GM12878 (cell line): ENCODE data around the gene ID4. TPM values are rescaled to one million over a fixed set of nuclear protein-coding genes. Genes with fewer than 3 reads are reported as not detected.

Experiments used
- ATAC-seq: fragments of 200-7000 bp; cut with Tn5 transposase; 3 replicates; pipeline ENCODE4 v1.9.1; 2020; ENCODE audit warnings: mild to moderate bottlenecking, moderate library complexity
- BruUV-seq: library from RNA; stranded (reverse); fragments of 400-500 nt; replicated peaks from 2 replicates; lab custom pipeline; 2021; lab: Mats Ljungman, UMichigan
- CTCF ChIA-PET: fragments of 300-600 bp; sonication (Branson Sonifier 250); formaldehyde crosslinking; extraction: SDS; loops from one replicate; lab custom pipeline; 2021; ENCODE audit warnings: inconsistent platforms; lab: Yijun Ruan, JAX
- POLR2A ChIA-PET: fragments of 350-600 bp; formaldehyde crosslinking; extraction: SDS; loops from one replicate; lab custom pipeline; 2021; ENCODE audit warnings: inconsistent platforms; lab: Charles Lee
- RAD21 ChIA-PET: fragments of 300-600 bp; sonication (Branson Sonifier 250); formaldehyde crosslinking; loops from one replicate; lab custom pipeline; 2023; ENCODE audit warnings: antibody characterized with exemption; ENCODE audit not compliant: unreplicated experiment; lab: Charles Lee
- SMC1A ChIA-PET: fragments of 300-600 bp; sonication (Branson Sonifier 250); formaldehyde crosslinking; loops from one replicate; lab custom pipeline; 2023; ENCODE audit not compliant: unreplicated experiment, uncharacterized antibody; lab: Charles Lee
- DNase-seq: peaks from one replicate; pipeline ENCODE4 v3.0.0-alpha.2; 2011; ENCODE audit warnings: low read depth, low spot score
- FAIRE-seq: peaks from 3 replicates; lab custom pipeline; 2011; peaks lifted over from hg19 to GRCh38; lab: Jason Lieb, UNC
- H2AFZ ChIP-seq: 2 replicates; pipeline ENCODE4 v1.6.0; 2011; ENCODE audit warnings: low read depth, low read length, control low read depth; ENCODE audit not compliant: control insufficient read depth
- H3K27ac ChIP-seq: 2 replicates; pipeline ENCODE4 v1.5.1; 2011; ENCODE audit warnings: control low read depth; ENCODE audit not compliant: control insufficient read depth, insufficient read depth
- H3K27me3 ChIP-seq, 2 experiments: replicated peaks in 1 of 2; 2 replicates each; pipeline versions ENCODE4 v1.6.0 to v1.6.1; 2011; ENCODE audit warnings: low read length in 1 of 2; ENCODE audit not compliant: control insufficient read depth in 2 of 2, insufficient read depth in 2 of 2
- H3K36me3 ChIP-seq, 2 experiments: 2 replicates each; pipeline ENCODE4 v1.5.1; 2011; ENCODE audit warnings: low read length in 1 of 2; ENCODE audit not compliant: control insufficient read depth in 2 of 2, insufficient read depth in 2 of 2
- H3K4me1 ChIP-seq: 2 replicates; pipeline ENCODE4 v1.6.1; 2011; ENCODE audit warnings: mild to moderate bottlenecking, low read length, moderate library complexity, mixed read lengths; ENCODE audit not compliant: control insufficient read depth, insufficient read depth
- H3K4me2 ChIP-seq: 2 replicates; pipeline ENCODE4 v1.6.0; 2011; ENCODE audit warnings: control low read depth; ENCODE audit not compliant: control insufficient read depth, insufficient read depth
- H3K4me3 ChIP-seq: fragments of 200-600 bp; sonication (generic); 2 replicates; pipeline ENCODE4 v1.5.1; 2016
- H3K79me2 ChIP-seq: 2 replicates; pipeline ENCODE4 v1.6.0; 2011; ENCODE audit warnings: low read length; ENCODE audit not compliant: control insufficient read depth, insufficient read depth
- H3K9ac ChIP-seq: 2 replicates; pipeline ENCODE4 v1.8.0; 2011; ENCODE audit warnings: low read length, control low read depth, mixed read lengths; ENCODE audit not compliant: control insufficient read depth, insufficient read depth
- H3K9me3 ChIP-seq: replicated peaks from 3 replicates; pipeline ENCODE4 v1.5.1; 2011; ENCODE audit warnings: mild to moderate bottlenecking, low read length; ENCODE audit not compliant: control insufficient read depth, insufficient read depth
- H4K20me1 ChIP-seq: 2 replicates; pipeline ENCODE4 v1.6.0; 2011; ENCODE audit not compliant: control insufficient read depth, insufficient read depth
- ATF7 ChIP-seq: fragments of 450-650 bp; IDR thresholded peaks from 2 replicates; pipeline ENCODE4 v1.6.1; 2016; ENCODE audit warnings: low read depth, mild to moderate bottlenecking
- CHD4 ChIP-seq: fragments of 200-600 bp; sonication (generic); IDR thresholded peaks from 2 replicates; pipeline ENCODE4 v1.6.1; 2016; ENCODE audit warnings: mild to moderate bottlenecking
- EP300 ChIP-seq, 2 experiments: fragments of 150-350 bp in 1 of 2; IDR thresholded peaks; 2 replicates each; pipeline ENCODE4 v1.6.1; 2011 to 2012; ENCODE audit warnings: low read depth in 2 of 2, low read length in 2 of 2, borderline replicate concordance in 1 of 2, improper control_type of control experiment in 1 of 2, inconsistent platforms in 1 of 2; ENCODE audit not compliant: control insufficient read depth in 1 of 2
- HCFC1 ChIP-seq: fragments of 150-350 bp; IDR thresholded peaks from 2 replicates; pipeline ENCODE4 v1.6.1; 2014; ENCODE audit warnings: low read length
- HSF1 ChIP-seq: fragments of 150-350 bp; IDR thresholded peaks from 2 replicates; pipeline ENCODE4 v1.6.1; 2014; ENCODE audit warnings: mild to moderate bottlenecking, low read depth, low read length
- KLF5 ChIP-seq: fragments of 450-650 bp; IDR thresholded peaks from 2 replicates; pipeline ENCODE4 v1.6.1; 2014; ENCODE audit warnings: mild to moderate bottlenecking; ENCODE audit not compliant: partially characterized antibody
- MTA3 ChIP-seq: IDR thresholded peaks from 2 replicates; pipeline ENCODE4 v1.6.1; 2012; ENCODE audit warnings: low read length, inconsistent platforms, borderline replicate concordance
- PKNOX1 ChIP-seq: fragments of 450-650 bp; IDR thresholded peaks from 2 replicates; pipeline ENCODE4 v1.6.1; 2016; ENCODE audit warnings: mild to moderate bottlenecking
- RBBP5 ChIP-seq: fragments of 200-600 bp; sonication (generic); conservative IDR thresholded peaks from 2 replicates; pipeline ENCODE4 v1.6.1; 2016
- TARDBP ChIP-seq: IDR thresholded peaks from 2 replicates; pipeline ENCODE4 v1.6.1; 2016; ENCODE audit warnings: borderline replicate concordance
- USF1 ChIP-seq: IDR thresholded peaks from 2 replicates; pipeline ENCODE4 v1.6.1; 2011; ENCODE audit warnings: borderline replicate concordance, low read depth, mild to moderate bottlenecking, moderate library complexity, mixed read lengths, low read length; ENCODE audit not compliant: insufficient read depth; ENCODE audit errors: extremely low read length
- ZBTB33 ChIP-seq: fragments of 450-650 bp; IDR thresholded peaks from 2 replicates; pipeline ENCODE4 v1.6.1; 2017; ENCODE audit warnings: mild to moderate bottlenecking
- ZNF384 ChIP-seq: IDR thresholded peaks from 2 replicates; pipeline ENCODE4 v1.6.1; 2012; ENCODE audit warnings: low read depth, mild to moderate bottlenecking, low read length, improper control_type of control experiment, borderline replicate concordance
- WGBS: methylation state at CpG from one replicate; pipeline ENCODE4 v1.1.6; 2016; ENCODE audit warnings: low lambda C conversion rate; ENCODE audit not compliant: insufficient replicate concordance, insufficient coverage; ENCODE audit errors: missing lambda C conversion rate; 5-methylcytosine and 5-hydroxymethylcytosine counted together
- in situ Hi-C: fragments of 300-500 bp; cut with MboI; formaldehyde crosslinking; loops from 9 replicates; pipeline ENCODE4 v1.14.3; 2018; ENCODE audit warnings: mixed read lengths
- intact Hi-C: fragments of 100-400 bp; cut with micrococcal nuclease; formaldehyde crosslinking; loops from one replicate; pipeline ENCODE4 v1.14.2; 2022; ENCODE audit not compliant: unreplicated experiment
- polyA plus RNA-seq, 11 experiments: library from polyadenylated mRNA; depleted of rRNA in 4 of 11; unstranded in 6 of 11; stranded (reverse) in 5 of 11; fragments of >200 nt; fragmentation: Nextera tagmentation in 4 of 11; fragmentation: Illumina TruSeq in 1 of 11; extraction: Ambion mirVana in 4 of 11; extraction: Trizol in 1 of 11; gene quantifications; 1 replicate in 1 of 11; 2 replicates in 10 of 11; pipeline versions ENCODE4 v1.2.1 to v1.2.3, GENCODE V29; 2011 to 2016; ENCODE audit warnings: inconsistent platforms in 2 of 11, missing spikeins in 2 of 11, low read depth in 1 of 11
- total RNA-seq, 4 experiments: library from RNA; depleted of rRNA in 3 of 4; stranded (reverse); fragments of >200 nt in 3 of 4; fragmentation: Illumina TruSeq in 1 of 4; extraction: Trizol in 1 of 4; gene quantifications; 2 replicates each; pipeline versions ENCODE4 v1.2.1 to v1.2.3, GENCODE V29; 2013 to 2021

ID4 gene
- total and polyA plus RNA-seq, 10 of the 15 experiments (the other 5 are each of a cell fraction or from before 2014, with no cell fraction given), result 0.09 TPM; not detected in 9

- in situ Hi-C loops (no loop called here), intact Hi-C loops (no loop called here)
- BruUV-seq, result no TSS peak
- DNase-seq, result no peak
- SMC1A ChIA-PET, result no interaction called here
- no peak overlapping the region for H3K27ac ChIP-seq
- FAIRE-seq, result no peak
- H4K20me1 ChIP-seq, result no peaks in the 10 kb centered on the region
- H3K36me3 ChIP-seq, result no peaks in the 10 kb centered on the region
- H3K79me2 ChIP-seq, result no peaks in the 10 kb centered on the region
- no peak overlapping the region for H3K9ac ChIP-seq
- RAD21 ChIA-PET, result no interaction called here
- no peaks in the 10 kb centered on the region; the same call in 2 of the 3 replicates for H3K9me3 ChIP-seq
- POLR2A ChIA-PET, result no interaction called here
- 72% methylated on average over 48 of the region's 122 CpGs for WGBS
- TF ChIP-seq USF1 (no peak), ATF7 (no peak), RBBP5 (no peak), KLF5 (no peak), ZBTB33 (no peak), HCFC1 (no peak), TARDBP (no peak), CHD4 (no peak), HSF1 (no peak), MTA3 (no peak), PKNOX1 (no peak), ZNF384 (no peak), EP300 (IDR thresholded peaks at IDR 0.05; ENCODE audit: borderline replicate concordance in 1 of 2, control insufficient read depth in 1 of 2, low read depth in 2 of 2, low read length in 2 of 2) (no peak)
- no peak overlapping the region for H2AFZ ChIP-seq
- CTCF ChIA-PET, result no interaction called here
- H3K4me2 ChIP-seq, result no peak overlapping the region
- ATAC-seq, result no peak
- H3K27me3 ChIP-seq, result peaks cover 0 to 16% of the 10 kb centered on the region in 2 experiments; a peak in 3 of 4 replicates
- H3K4me3 ChIP-seq, result no peak overlapping the region
- no peaks in the 10 kb centered on the region for H3K4me1 ChIP-seq
Measured at GRCh38 chr6:19837511-19838441, 606 bp downstream of the ID4 start.
